ENCODE measurements around the gene LHX1.

Gene LHX1

DNA sequence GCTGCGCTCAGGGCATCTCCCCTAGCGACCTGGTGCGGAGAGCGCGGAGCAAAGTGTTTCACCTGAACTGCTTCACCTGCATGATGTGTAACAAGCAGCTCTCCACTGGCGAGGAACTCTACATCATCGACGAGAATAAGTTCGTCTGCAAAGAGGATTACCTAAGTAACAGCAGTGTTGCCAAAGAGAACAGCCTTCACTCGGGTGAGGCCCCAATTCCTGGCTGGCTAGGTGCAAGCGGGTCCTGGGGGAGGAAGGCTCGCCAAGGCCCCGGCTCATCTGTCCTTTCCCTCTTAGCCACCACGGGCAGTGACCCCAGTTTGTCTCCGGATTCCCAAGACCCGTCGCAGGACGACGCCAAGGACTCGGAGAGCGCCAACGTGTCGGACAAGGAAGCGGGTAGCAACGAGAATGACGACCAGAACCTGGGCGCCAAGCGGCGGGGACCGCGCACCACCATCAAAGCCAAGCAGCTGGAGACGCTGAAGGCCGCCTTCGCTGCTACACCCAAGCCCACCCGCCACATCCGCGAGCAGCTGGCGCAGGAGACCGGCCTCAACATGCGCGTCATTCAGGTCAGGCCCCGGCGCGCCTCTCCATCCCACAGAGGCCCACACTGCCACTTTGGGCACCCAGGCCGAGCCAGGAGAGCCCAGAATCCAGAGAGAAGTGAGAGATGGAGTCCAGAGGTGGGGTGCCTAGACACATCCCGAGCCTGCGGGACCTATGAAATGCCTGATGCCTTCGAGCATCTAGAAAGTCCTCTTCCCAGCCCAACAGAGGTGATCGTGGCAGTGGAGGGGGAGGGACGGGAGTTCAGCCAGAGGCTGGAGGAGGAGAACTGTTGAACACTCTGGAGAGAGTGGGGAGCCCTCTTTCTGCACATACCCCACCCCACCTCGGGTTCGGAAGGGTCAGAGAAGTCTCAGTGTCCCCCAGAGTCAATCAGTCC, 3.3 kb downstream of the LHX1 start:
- H3K27ac ChIP-seq (ENCODE audit: low read depth, low read length) = no peak overlapping the region
- H3K4me1 ChIP-seq (ENCODE audit: control insufficient read depth, insufficient read depth, low read length, unreplicated experiment) = no peaks in the 10 kb centered on the region
- H3K27me3 ChIP-seq (ENCODE audit: insufficient read depth, low read length) = peaks cover 99% of the 10 kb centered on the region
- no peaks in the 10 kb centered on the region for H3K79me2 ChIP-seq (ENCODE audit: control insufficient read depth, insufficient read depth, low read length, unreplicated experiment)
- no peak overlapping the region for H3K4me3 ChIP-seq (ENCODE audit: low read depth, low read length)
- H3K36me3 ChIP-seq (ENCODE audit: insufficient read depth, low read length) = no peaks in the 10 kb centered on the region
- no peak overlapping the region for H2AFZ ChIP-seq (ENCODE audit: low read length, unreplicated experiment)

DNA sequence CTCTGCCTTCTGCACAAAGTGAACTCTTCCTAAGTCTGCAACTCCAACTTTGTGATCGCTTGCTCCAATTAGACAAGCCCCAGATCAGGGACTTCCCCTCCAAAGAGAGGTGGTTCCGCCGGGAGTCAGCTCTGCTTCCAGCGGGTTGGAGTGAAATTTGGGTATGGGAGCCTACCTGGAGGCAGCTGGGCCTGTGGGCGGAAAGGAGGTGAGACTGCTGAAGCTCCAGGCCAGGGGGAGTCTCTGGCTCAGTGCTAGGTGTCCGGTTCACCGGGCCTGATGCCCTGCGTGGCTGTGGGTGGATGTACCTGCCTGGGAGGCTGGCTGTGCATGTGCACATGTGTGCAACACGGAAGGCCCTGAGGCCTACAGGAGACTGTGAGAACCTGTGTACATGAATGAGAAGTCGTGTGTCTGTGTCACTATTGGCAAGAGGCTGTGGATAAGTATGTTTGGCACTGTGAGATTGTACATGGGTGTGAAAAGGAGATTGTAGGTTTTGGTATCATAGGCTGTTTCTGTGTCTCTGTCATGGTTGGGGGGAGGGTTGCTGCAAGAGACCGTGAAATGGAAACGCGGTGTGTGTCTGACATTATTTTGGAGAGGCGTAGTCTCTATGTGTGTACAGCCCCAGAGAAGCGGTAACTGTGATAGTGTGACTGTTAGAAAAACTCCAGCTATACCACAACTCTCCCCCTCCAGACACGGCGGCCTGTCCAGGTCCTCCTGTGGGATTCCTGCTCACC, 4.2 kb downstream of the LHX1 start:
- H3K4me1 ChIP-seq (ENCODE audit: control insufficient read depth, insufficient read depth, low read length, unreplicated experiment) = no peaks in the 10 kb centered on the region
- no peaks in the 10 kb centered on the region for H3K36me3 ChIP-seq (ENCODE audit: insufficient read depth, low read length)
- H3K79me2 ChIP-seq (ENCODE audit: control insufficient read depth, insufficient read depth, low read length, unreplicated experiment) = no peaks in the 10 kb centered on the region
- H3K27ac ChIP-seq (ENCODE audit: low read depth, low read length) = no peak overlapping the region
- peaks cover 99% of the 10 kb centered on the region for H3K27me3 ChIP-seq (ENCODE audit: insufficient read depth, low read length)
- no peak overlapping the region for H3K4me3 ChIP-seq (ENCODE audit: low read depth, low read length)
- H2AFZ ChIP-seq (ENCODE audit: low read length, unreplicated experiment) = no peak overlapping the region

DNA sequence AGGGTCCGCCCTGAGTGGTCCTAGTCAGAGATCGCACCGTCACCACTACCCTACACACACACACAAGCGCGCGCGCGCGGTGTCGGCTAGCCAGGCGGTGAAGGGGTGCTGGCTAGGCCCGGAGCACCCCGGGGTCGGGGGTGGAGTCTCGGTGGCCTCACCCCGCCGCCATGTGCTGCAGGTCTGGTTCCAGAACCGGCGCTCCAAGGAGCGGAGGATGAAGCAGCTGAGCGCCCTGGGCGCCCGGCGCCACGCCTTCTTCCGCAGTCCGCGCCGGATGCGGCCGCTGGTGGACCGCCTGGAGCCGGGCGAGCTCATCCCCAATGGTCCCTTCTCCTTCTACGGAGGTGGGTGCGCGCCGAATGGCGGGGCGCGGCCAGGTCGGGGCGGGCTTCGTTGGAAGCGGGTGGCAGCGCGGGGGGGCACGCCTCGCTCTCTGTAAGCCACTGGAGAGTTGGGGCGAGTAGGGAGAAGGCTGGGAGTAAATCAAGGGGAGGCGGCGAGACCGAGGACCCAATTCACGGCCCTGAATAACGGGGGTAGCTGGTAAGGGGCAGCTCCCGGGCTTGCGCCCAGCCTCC, 4.8 kb downstream of the LHX1 start:
- no peaks in the 10 kb centered on the region for H3K36me3 ChIP-seq (ENCODE audit: insufficient read depth, low read length)
- no peaks in the 10 kb centered on the region for H3K4me1 ChIP-seq (ENCODE audit: control insufficient read depth, insufficient read depth, low read length, unreplicated experiment)
- no peak overlapping the region for H2AFZ ChIP-seq (ENCODE audit: low read length, unreplicated experiment)
- peaks cover 99% of the 10 kb centered on the region for H3K27me3 ChIP-seq (ENCODE audit: insufficient read depth, low read length)
- H3K27ac ChIP-seq (ENCODE audit: low read depth, low read length) = no peak overlapping the region
- no peaks in the 10 kb centered on the region for H3K79me2 ChIP-seq (ENCODE audit: control insufficient read depth, insufficient read depth, low read length, unreplicated experiment)
- H3K4me3 ChIP-seq (ENCODE audit: low read depth, low read length) = no peak overlapping the region

DNA sequence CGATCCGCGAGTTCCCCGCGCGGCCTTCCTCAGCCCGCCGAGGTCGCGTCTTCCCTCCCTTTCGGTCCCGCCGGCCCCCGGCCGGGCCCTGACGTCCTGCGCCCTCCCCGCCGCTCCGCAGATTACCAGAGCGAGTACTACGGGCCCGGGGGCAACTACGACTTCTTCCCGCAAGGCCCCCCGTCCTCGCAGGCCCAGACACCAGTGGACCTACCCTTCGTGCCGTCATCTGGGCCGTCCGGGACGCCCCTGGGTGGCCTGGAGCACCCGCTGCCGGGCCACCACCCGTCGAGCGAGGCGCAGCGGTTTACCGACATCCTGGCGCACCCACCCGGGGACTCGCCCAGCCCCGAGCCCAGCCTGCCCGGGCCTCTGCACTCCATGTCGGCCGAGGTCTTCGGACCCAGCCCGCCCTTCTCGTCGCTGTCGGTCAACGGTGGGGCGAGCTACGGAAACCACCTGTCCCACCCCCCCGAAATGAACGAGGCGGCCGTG, 5.4 kb downstream of the LHX1 start:
- H3K27me3 ChIP-seq (ENCODE audit: insufficient read depth, low read length) = peaks cover 99% of the 10 kb centered on the region
- H2AFZ ChIP-seq (ENCODE audit: low read length, unreplicated experiment) = no peak overlapping the region
- no peaks in the 10 kb centered on the region for H3K36me3 ChIP-seq (ENCODE audit: insufficient read depth, low read length)
- H3K4me3 ChIP-seq (ENCODE audit: low read depth, low read length) = no peak overlapping the region
- H3K27ac ChIP-seq (ENCODE audit: low read depth, low read length) = no peak overlapping the region
- H3K79me2 ChIP-seq (ENCODE audit: control insufficient read depth, insufficient read depth, low read length, unreplicated experiment) = no peaks in the 10 kb centered on the region
- H3K4me1 ChIP-seq (ENCODE audit: control insufficient read depth, insufficient read depth, low read length, unreplicated experiment) = no peaks in the 10 kb centered on the region

DNA sequence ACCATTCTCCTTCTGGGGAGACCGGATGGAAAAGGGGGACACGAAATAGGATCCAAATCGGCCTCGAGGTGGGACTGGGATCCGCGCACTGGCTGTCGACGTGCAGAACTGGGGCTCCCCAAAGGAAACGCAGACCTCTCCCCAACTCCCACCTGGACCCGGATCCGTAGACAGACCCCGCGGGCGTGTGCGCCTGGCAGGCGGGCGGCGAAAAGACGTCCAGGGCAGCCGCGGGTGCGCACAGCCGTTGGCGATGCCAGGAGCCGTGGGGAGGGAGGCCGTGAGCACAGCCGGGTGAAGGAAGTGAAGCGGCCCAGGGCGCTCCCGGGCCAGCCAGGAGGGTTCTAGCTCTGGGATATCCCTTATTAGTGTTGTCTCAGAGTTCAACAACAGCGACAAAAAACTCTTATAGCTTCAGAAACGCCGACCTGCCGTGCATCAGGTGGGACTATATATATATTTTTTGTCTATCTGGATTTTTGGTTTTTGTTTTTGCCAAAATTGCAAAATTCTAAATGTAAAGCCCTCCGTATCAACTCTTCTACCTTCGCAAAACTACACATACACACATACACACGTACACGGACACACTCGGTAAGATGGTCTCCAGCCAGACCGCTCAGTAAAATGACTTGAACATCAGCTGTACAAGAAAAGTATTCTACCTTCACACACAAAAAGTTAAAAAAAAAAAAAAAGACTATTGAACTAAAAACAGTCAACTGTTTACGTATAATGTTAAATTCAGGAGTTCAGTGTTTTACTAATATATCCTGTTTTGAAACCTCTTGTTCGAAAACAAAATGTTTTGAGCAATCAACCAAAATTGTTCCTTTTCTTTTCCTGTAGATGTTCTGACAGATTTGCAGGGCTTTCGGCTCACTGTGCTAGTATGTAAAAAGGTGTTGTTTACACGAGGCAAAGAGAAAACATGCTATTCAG, 6.2 kb downstream of the LHX1 start:
- Histone ChIP-seq H3K4me1 (ENCODE audit: control insufficient read depth, insufficient read depth, low read length, unreplicated experiment) (no peaks in the 10 kb centered on the region), H3K4me3 (ENCODE audit: low read depth, low read length) (no peak overlapping the region), H2AFZ (ENCODE audit: low read length, unreplicated experiment) (no peak overlapping the region), H3K79me2 (ENCODE audit: control insufficient read depth, insufficient read depth, low read length, unreplicated experiment) (no peaks in the 10 kb centered on the region), H3K27ac (ENCODE audit: low read depth, low read length) (no peak overlapping the region), H3K27me3 (ENCODE audit: insufficient read depth, low read length) (peaks cover 93% of the 10 kb centered on the region), H3K36me3 (ENCODE audit: insufficient read depth, low read length) (no peaks in the 10 kb centered on the region)

DNA sequence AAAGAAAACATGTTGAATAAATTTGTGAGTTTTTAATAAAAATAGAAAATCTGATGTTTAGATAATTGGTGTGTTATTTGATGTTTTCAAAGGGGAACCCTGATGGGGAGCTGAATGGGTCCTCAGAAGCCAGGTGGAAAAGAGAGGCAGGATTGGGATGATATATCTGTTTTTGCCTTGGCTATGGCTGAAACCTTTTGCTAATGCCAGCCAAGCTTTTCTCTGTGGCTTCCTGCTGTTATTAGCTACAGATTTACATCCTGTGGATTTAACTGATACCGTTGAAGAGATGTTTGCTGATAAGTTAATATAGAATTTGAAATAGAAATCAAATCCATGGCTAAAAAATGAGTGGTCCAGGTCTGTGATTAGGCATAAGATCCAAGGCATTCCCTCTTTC, 7.3 kb downstream of the LHX1 start:
- Histone ChIP-seq H3K79me2 (ENCODE audit: control insufficient read depth, insufficient read depth, low read length, unreplicated experiment) (peaks cover under 1% of the 10 kb centered on the region), H3K27ac (ENCODE audit: low read depth, low read length) (no peak overlapping the region), H3K36me3 (ENCODE audit: insufficient read depth, low read length) (no peaks in the 10 kb centered on the region), H3K4me1 (ENCODE audit: control insufficient read depth, insufficient read depth, low read length, unreplicated experiment) (no peaks in the 10 kb centered on the region), H2AFZ (ENCODE audit: low read length, unreplicated experiment) (no peak overlapping the region), H3K4me3 (ENCODE audit: low read depth, low read length) (no peak overlapping the region), H3K27me3 (ENCODE audit: insufficient read depth, low read length) (peaks cover 83% of the 10 kb centered on the region)

DNA sequence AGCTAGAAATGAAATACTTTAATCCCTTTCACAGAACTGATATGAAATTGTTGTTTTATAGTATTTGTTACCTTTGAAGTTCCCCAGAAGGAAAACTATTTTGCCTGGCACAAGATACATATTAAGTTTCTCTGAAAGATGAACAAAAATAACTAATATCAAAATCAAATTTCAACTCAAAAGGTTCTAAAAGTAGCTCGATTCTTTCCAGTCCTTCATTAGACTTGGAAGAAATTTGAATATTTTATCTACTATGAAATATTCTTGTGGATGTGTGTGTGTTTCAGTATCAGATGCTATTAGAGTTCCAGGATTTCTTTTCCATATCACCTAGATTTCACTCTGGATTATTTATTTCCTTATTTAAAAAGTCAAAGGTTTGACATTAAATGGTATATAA, 7.9 kb downstream of the LHX1 start:
- H3K36me3 ChIP-seq (ENCODE audit: insufficient read depth, low read length) = no peaks in the 10 kb centered on the region
- H3K27ac ChIP-seq (ENCODE audit: low read depth, low read length) = no peak overlapping the region
- peaks cover 79% of the 10 kb centered on the region for H3K27me3 ChIP-seq (ENCODE audit: insufficient read depth, low read length)
- H2AFZ ChIP-seq (ENCODE audit: low read length, unreplicated experiment) = no peak overlapping the region
- no peak overlapping the region for H3K4me3 ChIP-seq (ENCODE audit: low read depth, low read length)
- H3K79me2 ChIP-seq (ENCODE audit: control insufficient read depth, insufficient read depth, low read length, unreplicated experiment) = peaks cover 6% of the 10 kb centered on the region
- no peaks in the 10 kb centered on the region for H3K4me1 ChIP-seq (ENCODE audit: control insufficient read depth, insufficient read depth, low read length, unreplicated experiment)

DNA sequence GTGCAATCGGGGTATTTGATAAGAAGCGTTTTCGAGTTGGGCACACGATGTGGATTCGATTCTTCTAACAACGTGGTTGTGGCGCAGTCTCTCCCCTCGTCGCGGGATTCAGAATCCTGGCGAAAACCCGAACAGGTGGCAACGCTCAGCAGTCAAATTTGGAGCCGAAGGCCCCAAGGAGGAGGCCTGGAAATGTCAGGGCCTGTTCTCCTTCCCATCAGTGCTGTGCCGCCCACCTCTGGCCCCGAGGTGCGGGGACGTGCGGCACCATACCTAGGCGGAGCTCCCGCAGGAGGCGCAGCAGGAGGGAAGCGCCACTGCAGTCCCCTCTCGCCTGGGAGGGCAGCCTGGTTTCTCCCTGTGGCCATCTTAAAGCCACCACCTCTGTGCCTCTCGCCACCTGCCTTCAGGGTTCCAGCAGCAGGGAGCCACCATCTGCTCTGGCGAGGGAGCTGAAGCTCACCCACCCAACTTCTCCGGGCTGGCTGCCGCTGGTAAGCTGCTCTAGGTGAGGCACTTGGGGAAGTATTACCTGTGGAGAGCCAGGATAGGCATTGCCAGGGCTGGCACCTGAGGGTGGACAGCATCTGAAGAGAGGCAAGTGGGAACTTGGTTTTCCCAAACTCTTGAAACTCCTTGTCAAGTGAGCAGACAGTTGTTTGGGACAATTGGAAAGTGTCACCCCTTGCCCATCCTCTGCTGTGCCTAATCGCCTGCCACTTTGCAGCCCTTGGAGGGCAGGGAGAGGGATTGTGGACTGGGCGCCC, 8.9 kb downstream of the LHX1 start:
- Histone ChIP-seq H3K27me3 (ENCODE audit: insufficient read depth, low read length) (peaks cover 69% of the 10 kb centered on the region), H3K4me1 (ENCODE audit: control insufficient read depth, insufficient read depth, low read length, unreplicated experiment) (peaks cover 6% of the 10 kb centered on the region), H3K79me2 (ENCODE audit: control insufficient read depth, insufficient read depth, low read length, unreplicated experiment) (peaks cover 15% of the 10 kb centered on the region), H2AFZ (ENCODE audit: low read length, unreplicated experiment) (no peak overlapping the region), H3K27ac (ENCODE audit: low read depth, low read length) (no peak overlapping the region), H3K4me3 (ENCODE audit: low read depth, low read length) (no peak overlapping the region), H3K36me3 (ENCODE audit: insufficient read depth, low read length) (no peaks in the 10 kb centered on the region)

DNA sequence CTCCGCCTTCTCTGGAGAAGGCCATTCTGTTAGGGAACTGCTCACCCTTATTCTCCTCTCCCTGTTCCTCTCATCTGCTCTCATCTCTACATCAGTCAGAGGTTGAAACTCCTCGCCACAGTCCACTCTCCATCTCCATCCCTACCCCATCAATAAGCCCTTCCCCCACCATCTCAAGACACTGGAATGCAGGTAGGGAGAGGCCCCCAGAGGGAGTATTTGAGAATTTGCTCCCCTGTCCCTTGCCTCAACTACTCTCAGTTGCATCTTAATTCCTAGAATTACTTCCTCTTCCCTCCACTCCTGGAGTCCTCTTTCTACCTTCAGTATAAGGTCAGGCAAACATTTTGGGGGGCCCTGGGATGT, 9.4 kb downstream of the LHX1 start:
- Histone ChIP-seq H2AFZ (ENCODE audit: low read length, unreplicated experiment) (no peak overlapping the region), H3K27ac (ENCODE audit: low read depth, low read length) (no peak overlapping the region), H3K4me3 (ENCODE audit: low read depth, low read length) (no peak overlapping the region), H3K27me3 (ENCODE audit: insufficient read depth, low read length) (peaks cover 63% of the 10 kb centered on the region), H3K79me2 (ENCODE audit: control insufficient read depth, insufficient read depth, low read length, unreplicated experiment) (peaks cover 16% of the 10 kb centered on the region), H3K36me3 (ENCODE audit: insufficient read depth, low read length) (no peaks in the 10 kb centered on the region), H3K4me1 (ENCODE audit: control insufficient read depth, insufficient read depth, low read length, unreplicated experiment) (peaks cover 9% of the 10 kb centered on the region)

Data from ACC112 (cell line).